Measurements from ENCODE around the gene CD44.

DNA sequence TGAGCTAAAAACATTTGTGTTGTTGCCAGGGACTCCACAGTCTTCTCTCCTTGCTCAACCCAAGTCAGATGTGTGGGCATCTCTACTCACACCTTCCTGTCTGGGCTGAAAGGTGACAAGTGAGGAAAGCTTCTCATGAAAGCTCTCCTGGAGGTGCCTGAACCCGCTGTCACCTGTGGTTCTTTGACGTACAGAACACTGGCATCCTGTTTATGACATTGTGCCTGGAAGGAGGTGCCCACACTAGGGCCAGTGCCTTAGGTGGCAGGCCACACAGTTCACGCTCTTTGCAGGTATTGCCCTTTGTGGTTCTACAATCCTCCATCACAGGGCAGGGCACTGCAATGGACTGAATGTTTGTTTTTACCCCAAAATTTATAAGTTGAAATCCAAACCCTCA, 108.5 kb downstream of the CD44 start:
- TF ChIP-seq, protein P1, sequence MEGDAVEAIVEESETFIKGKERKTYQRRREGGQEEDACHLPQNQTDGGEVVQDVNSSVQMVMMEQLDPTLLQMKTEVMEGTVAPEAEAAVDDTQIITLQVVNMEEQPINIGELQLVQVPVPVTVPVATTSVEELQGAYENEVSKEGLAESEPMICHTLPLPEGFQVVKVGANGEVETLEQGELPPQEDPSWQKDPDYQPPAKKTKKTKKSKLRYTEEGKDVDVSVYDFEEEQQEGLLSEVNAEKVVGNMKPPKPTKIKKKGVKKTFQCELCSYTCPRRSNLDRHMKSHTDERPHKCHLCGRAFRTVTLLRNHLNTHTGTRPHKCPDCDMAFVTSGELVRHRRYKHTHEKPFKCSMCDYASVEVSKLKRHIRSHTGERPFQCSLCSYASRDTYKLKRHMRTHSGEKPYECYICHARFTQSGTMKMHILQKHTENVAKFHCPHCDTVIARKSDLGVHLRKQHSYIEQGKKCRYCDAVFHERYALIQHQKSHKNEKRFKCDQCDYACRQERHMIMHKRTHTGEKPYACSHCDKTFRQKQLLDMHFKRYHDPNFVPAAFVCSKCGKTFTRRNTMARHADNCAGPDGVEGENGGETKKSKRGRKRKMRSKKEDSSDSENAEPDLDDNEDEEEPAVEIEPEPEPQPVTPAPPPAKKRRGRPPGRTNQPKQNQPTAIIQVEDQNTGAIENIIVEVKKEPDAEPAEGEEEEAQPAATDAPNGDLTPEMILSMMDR (IDR thresholded peaks at IDR 0.05; ENCODE audit: low read depth, low read length, poor library complexity, severe bottlenecking) = no peak
- TF ChIP-seq EZH2phosphoT487 (IDR thresholded peaks at IDR 0.05; ENCODE audit: borderline replicate concordance, low read length) = no peak
